Neutrophil (primary cell): ENCODE measurements around the gene LPAR4.

Experiments used
- H3K27ac ChIP-seq: fragments of 200-600 bp; sonication (generic); 2 replicates; pipeline ENCODE4 v1.5.1; 2016; ENCODE audit warnings: mild to moderate bottlenecking, moderate library complexity
- H3K27me3 ChIP-seq: fragments of 200-600 bp; sonication (generic); 2 replicates; pipeline ENCODE4 v1.6.0; 2016; ENCODE audit warnings: mild to moderate bottlenecking
- H3K36me3 ChIP-seq: fragments of 200-600 bp; sonication (generic); 2 replicates; pipeline ENCODE4 v1.5.1; 2017
- H3K4me1 ChIP-seq, 2 experiments: fragments of 200-600 bp in 1 of 2; sonication (generic) in 1 of 2; 1 replicate in 1 of 2; 2 replicates in 1 of 2; pipeline versions ENCODE4 v1.5.1 to v1.6.1; 2013 to 2016; ENCODE audit warnings: low read depth in 1 of 2, low read length in 1 of 2, mild to moderate bottlenecking in 1 of 2, moderate library complexity in 1 of 2; ENCODE audit not compliant: control insufficient read depth in 1 of 2, insufficient read depth in 1 of 2
- H3K4me3 ChIP-seq, 2 experiments: fragments of 200-600 bp in 1 of 2; sonication (generic) in 1 of 2; 1 replicate in 1 of 2; 2 replicates in 1 of 2; pipeline ENCODE4 v1.5.1; 2013 to 2016; ENCODE audit warnings: low read depth in 1 of 2, low read length in 1 of 2, mild to moderate bottlenecking in 1 of 2, moderate library complexity in 1 of 2
- H3K9me3 ChIP-seq: fragments of 200-600 bp; sonication (generic); 2 replicates; pipeline ENCODE4 v1.5.1; 2016
- CTCF ChIP-seq: fragments of 200-600 bp; sonication (generic); IDR thresholded peaks from 2 replicates; pipeline ENCODE4 v1.5.1; 2016; ENCODE audit warnings: antibody characterized with exemption

LPAR4 gene

GRCh38 chrX:78747489-78747888 lies at the start of gene LPAR4:
Gene LPAR4, plus strand, starts transcription at chrX:78747720. Its CDS starts 7,150 bp downstream, at chrX:78754870.
- Histone ChIP-seq H3K27ac (no peak within 1 kb of the TSS), H3K9me3 (no peaks in the 10 kb centered on the region), H3K4me1 (no peaks in the 10 kb centered on the region), H3K4me3 (no peak within 1 kb of the TSS), H3K36me3 (no peaks in the 10 kb centered on the region), H3K27me3 (no peaks in the 10 kb centered on the region)
- TF ChIP-seq CTCF, result no peak

- Histone ChIP-seq H3K4me1 (no peaks in the 10 kb centered on the region), H3K27ac (no peak overlapping the region), H3K27me3 (no peaks in the 10 kb centered on the region), H3K36me3 (no peaks in the 10 kb centered on the region), H3K4me3 (no peak overlapping the region), H3K9me3 (no peaks in the 10 kb centered on the region)
- no peak for TF ChIP-seq CTCF
These were observed 41.4 kb upstream of the LPAR4 start for GRCh38 chrX:78706071-78706470.

- Histone ChIP-seq H3K4me3 (no peak overlapping the region), H3K27me3 (no peaks in the 10 kb centered on the region), H3K36me3 (no peaks in the 10 kb centered on the region), H3K4me1 (no peaks in the 10 kb centered on the region), H3K27ac (no peak overlapping the region), H3K9me3 (no peaks in the 10 kb centered on the region)
- TF ChIP-seq CTCF, result no peak
These were observed 39.3 kb upstream of the LPAR4 start for GRCh38 chrX:78708262-78708661.

- Histone ChIP-seq H3K27ac (no peak overlapping the region), H3K27me3 (no peaks in the 10 kb centered on the region), H3K4me1 (no peaks in the 10 kb centered on the region), H3K36me3 (no peaks in the 10 kb centered on the region), H3K4me3 (no peak overlapping the region), H3K9me3 (no peaks in the 10 kb centered on the region)
- TF ChIP-seq CTCF, result no peak
These were observed 38.7 kb upstream of the LPAR4 start for GRCh38 chrX:78708816-78709215.

GRCh38 chrX:78710171-78710570 lies 37.3 kb upstream of the LPAR4 start:
- Histone ChIP-seq H3K27ac (no peak overlapping the region), H3K36me3 (no peaks in the 10 kb centered on the region), H3K27me3 (no peaks in the 10 kb centered on the region), H3K4me3 (no peak overlapping the region), H3K9me3 (no peaks in the 10 kb centered on the region), H3K4me1 (no peaks in the 10 kb centered on the region)
- no peak for TF ChIP-seq CTCF

GRCh38 chrX:78712336-78712735 lies 35.2 kb upstream of the LPAR4 start:
- no peaks in the 10 kb centered on the region for H3K9me3 ChIP-seq
- H3K4me3 ChIP-seq, result no peak overlapping the region
- no peak for TF ChIP-seq CTCF
- no peaks in the 10 kb centered on the region for H3K36me3 ChIP-seq
- H3K27me3 ChIP-seq, result no peaks in the 10 kb centered on the region
- H3K27ac ChIP-seq, result no peak overlapping the region
- H3K4me1 ChIP-seq, result no peaks in the 10 kb centered on the region
